Suppressor macrophage treated with lipopolysaccharide for 4 hours (primary cell): Measurements from ENCODE around the gene CLEC19A.

Experiments
- DNase-seq: peaks from one replicate; pipeline ENCODE4 v3.0.0-alpha.2; 2020

The CLEC19A gene

GRCh38 chr16:19330841-19331397 is 45.4 kb downstream of the CLEC19A start:
- no peak for DNase-seq

GRCh38 chr16:19331794-19332193 is 46.3 kb downstream of the CLEC19A start:
- no peak for DNase-seq

- DNase-seq, result no peak
Measured at GRCh38 chr16:19338335-19338734, 52.8 kb downstream of the CLEC19A start.

GRCh38 chr16:19344224-19344801 is 58.8 kb downstream of the CLEC19A start:
- no peak for DNase-seq

- no peak for DNase-seq
Measured at GRCh38 chr16:19344980-19345379, 59.4 kb downstream of the CLEC19A start.

- no peak for DNase-seq
Measured at GRCh38 chr16:19346335-19346922, 60.9 kb downstream of the CLEC19A start.

- no peak for DNase-seq
Measured at GRCh38 chr16:19348125-19348524, 62.6 kb downstream of the CLEC19A start.

GRCh38 chr16:19348578-19349315 is 63.2 kb downstream of the CLEC19A start:
- DNase-seq, result no peak

- no peak for DNase-seq
Measured at GRCh38 chr16:19354371-19354770, 68.8 kb downstream of the CLEC19A start.

GRCh38 chr16:19356024-19356952 is 70.8 kb downstream of the CLEC19A start:
- DNase-seq, result no peak

- no peak for DNase-seq
Measured at GRCh38 chr16:19359556-19359955, 74.0 kb downstream of the CLEC19A start.
